Activated CD8-positive, alpha-beta memory T cell treated with anti-CD3 and anti-CD28 coated beads, Interleukin-2, amount 50 U/mL, for 1 hour (primary cell): ENCODE measurements around the gene ACSS1.

Experiments
- DNase-seq: peaks from one replicate; pipeline ENCODE4 v3.0.0-alpha.2; 2020; ENCODE audit errors: extremely low read depth

ACSS1 gene

DNA sequence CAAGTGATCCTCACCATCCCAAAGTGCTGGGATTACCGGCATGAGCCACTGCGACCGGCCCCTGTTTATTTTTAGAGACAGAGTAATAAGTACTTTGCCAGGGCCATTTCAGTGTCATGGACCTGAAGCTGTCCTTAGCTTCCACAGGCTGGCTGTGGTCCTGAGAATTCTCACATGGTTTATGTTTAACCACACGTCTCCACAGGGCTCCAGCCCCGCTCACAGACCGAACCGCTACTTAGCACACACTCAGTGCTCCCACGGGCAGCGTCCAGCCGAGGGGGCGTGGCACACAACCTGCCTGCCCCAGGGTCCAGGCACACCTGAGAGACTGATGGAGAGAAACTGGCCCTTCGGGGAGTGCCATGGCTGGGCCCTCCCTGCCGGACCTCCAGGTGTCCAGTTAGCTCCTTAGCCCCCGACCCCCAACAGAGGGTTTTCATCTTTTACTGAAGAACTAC lies 11.7 kb downstream of the ACSS1 start:
- DNase-seq, result no peak

DNA sequence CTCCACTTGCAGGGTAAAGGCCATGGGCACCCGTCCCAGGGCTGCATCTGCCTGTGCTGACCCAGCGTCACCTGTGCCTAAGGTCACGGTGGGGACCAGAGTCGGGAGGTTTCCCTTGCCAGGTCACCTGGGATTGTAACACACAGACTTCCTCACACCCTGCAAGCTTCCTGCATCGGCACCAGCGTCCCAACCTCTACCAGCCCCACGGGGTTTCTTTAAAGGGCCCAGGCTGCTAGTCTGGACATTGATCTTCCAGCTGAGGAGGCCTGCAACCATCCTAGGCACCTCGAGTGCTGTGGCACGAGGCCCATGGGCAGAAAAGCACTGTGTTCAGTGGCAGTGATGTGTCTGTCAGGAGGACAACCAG lies 12.6 kb downstream of the ACSS1 start:
- DNase-seq, result no peak

DNA sequence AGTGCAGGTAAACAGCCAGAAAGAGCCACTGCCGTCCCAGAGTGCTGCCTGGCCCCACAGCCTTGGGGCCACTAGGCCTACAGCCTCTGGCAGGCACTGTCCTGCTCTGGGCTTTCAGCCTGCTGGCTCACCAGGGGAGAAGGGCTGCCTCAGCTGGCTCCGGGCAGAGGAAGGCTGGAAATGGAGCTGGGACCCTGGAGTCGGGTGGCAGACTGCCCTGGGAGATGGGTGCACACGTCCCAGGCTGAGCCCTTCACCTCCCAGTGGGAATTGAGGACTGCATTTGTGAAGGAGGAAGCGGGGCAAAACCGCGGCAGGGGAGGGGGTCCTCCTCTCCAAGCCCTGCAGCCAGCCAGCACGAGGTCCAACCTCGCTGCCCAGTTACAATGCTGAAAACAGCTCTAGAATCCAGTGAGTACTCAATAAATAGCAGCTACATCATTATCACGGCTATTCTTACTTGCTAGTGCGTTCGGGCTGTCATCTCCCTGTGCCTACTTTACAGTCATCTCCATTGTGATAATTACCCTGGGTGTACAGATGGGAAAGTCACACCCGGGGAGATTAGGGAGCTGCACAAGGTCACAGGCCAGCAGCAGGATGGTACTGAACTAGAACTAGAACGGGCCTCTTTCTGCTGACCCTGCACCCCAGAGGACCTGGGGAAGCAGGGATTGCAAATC lies 13.1 kb downstream of the ACSS1 start:
- DNase-seq, result no peak

DNA sequence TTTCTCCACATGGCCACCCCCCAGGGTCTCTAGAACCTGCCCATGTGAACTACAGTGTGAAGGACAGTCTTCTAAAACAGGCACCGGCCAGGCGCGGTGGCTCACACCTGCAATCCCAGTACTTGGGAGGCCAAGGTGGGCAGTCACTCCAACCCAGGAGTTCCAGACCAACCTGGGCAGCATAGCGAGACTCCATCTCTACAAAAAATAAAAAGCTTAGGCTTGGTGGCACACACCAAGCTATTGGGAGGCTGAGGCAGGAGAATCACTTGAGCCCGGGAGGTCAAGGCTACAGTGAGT lies 13.7 kb downstream of the ACSS1 start:
- no peak for DNase-seq

DNA sequence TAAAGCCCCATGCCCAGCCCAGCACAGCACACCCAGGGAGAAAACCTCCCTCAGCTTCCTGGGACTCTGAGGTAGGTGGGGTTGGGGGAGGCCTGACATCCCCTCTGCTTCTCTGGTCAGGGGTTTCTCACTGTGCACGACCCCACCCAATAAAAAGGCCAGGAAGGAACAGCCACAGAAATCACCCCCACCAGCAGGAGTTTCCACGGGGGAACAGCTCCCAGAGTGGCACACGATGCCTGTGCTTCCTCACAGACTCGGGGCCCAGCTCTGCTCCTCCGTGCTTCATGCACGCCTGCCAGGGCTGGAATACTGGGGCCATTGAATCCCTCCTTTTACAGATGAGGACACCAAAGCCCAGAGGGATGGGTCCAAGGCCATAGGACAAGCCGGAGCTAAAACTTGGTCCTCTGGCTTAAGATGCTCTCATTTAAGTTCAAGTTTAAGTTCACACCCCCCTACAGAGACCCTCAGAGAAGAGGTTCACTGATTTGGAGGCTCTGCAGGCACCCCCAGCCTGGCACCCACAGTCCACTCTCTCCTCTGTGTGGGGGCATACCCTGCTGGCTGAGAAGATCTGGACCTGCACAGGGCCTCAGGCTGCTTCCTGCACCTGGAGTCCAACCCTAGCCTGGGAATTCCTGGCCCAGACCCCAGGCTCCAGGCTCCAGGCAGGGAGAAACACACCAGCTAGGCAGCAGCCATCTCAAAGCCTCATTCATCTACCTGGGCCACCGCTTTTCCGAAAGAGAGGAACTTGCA lies 14.3 kb downstream of the ACSS1 start:
- no peak for DNase-seq

DNA sequence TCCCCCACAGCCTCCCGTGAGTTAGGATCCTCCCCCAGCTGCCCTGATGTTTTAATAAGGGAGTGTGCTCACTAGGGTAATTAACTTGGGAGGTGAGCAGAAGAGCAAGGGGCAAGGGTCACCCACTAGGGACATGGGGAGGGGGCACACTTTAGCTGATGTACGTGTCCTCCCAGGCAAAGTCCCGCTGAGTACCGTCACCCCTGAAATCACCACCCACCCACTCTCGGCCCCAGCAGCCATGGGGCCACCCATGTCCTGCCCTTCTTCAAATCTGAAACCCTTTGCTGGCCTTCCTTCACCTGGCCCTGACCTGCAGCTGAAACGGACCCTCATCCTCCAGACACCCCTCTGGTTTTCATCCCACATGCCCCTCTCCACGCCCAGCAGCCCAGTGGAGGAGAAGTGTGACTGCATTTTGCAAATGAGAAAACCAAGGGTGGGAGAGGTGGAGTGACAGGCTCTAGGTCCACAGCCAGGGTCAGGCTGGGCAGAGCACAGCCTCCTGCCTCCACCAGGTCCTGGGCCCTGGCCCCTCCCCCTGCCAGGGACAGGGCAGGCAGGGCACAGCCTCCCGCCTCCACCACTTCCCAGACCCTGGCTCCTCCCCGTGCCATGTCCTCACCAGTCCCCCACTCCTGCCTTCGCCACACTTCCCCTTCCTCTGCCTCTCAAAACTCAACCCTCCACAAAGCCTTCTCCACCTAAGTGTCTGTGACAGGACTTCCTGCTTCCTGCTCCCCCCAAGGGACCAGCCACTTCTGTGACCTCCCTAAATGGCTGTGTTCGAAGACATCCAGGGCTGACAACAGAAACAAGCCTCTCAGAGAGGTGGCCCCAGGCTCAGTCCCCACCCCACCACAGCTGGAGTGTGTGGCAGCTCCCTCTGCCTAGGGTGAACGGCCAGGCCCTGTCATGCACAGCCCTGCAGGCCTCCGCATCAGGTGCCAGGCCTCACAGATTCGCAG lies 15.1 kb downstream of the ACSS1 start:
- no peak for DNase-seq

DNA sequence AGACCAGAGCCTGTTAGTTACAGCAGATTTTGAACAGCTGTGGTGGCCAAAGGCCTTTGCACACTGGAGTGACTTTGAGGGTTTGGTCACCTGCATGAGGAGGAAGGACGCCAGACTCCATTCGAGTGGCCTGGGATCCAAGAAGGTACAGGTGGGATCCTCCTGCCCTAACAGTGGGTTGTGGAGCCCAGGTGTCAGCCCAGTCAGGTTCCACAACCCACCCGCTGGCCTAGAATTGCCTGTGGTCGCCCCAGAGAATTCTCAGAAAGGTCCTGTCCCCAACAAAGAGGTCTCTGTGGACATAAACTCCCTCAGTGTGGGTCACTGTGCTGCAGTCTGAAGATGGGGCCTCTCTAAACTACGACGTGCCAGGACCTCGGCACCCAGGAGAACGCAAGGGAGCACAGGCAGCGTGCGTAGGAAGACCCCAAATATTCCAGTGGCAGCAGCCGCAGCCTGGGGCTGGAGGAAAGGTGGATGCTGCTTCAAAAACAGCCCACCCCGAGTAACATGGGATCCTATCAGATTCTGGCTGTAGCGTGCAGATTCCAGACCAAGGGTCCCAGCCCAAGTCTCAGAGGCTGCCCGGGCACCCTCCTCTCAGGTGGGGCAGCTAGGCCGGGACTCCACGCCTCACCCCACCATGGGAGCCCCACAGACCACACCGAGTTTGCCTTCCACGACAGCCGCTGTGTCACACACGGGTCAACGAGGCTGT lies 16.0 kb downstream of the ACSS1 start:
- no peak for DNase-seq

DNA sequence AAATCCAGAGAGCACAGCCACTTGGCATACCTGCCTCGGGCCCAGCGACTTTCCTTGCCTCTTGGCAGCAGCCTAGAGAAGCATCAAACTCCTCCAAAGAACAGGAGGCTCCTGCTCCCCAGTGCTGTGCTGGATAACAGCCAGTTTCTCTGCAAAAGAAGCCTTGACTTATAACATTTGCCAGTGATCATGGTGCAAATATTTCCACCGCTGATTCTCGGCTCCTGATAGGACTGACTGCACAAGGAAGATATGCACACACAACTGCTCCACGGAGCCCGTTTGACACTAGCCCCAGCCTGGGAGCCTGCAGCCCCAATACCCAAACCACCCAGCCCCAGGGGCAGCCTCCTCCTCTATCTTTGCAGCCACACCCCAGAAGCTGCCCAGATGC lies 17.5 kb downstream of the ACSS1 start:
- no peak for DNase-seq

DNA sequence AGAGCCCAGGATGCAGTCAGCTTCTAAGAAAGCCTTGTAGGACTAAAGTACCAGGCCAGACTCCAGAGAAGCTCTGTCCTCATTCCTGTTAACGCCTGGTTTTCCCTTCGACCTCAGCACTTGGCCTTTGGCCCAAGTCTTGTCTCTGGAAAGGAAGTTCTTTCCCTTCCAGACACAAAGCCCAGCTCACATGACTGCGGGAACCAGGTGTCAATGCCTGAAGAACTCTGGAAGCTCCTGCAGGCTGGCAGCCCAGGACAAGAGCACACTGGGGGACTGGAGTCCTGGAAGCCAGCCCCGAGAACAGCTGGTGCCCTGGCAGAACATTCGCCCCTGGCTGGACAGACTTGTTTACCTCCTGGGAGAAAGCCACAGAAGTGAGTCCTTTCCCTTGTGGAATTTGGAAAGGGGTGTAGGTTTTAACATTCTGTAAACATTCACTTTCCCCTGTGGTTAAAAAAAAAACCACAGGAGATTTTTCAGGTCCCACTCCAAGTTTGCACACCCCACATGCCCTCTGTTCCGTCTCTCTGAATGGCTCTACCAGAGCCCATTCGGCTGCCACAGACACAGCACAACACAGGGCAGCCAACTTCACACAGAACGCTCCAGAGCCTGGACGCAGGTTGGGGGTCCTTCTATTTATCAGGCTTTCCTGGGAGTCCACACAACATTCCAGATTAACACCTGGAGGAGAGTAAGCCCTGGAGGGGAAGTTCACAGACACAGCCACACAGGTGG lies 18.1 kb downstream of the ACSS1 start:
- DNase-seq, result no peak

DNA sequence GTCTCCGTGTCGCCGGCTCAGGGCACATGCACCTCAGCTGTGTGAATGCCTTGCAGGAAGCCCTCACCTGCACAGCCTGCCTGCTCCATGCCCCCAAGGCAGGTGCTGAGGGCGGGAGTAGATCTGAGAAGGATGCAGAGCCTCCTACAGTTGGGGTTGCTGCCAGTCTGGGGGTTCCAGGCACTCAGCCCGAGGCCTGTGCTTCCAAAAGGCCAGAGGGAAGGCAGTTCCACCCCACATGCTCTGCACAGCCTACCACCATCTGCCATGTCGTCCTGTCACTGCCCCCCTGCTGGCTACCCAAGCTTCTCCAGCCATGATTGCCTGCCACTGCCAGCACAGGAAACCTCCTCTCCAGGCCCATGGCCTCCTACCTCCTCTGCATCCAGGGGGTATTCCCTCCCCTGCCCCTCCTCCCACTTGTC lies 19.3 kb downstream of the ACSS1 start:
- no peak for DNase-seq

DNA sequence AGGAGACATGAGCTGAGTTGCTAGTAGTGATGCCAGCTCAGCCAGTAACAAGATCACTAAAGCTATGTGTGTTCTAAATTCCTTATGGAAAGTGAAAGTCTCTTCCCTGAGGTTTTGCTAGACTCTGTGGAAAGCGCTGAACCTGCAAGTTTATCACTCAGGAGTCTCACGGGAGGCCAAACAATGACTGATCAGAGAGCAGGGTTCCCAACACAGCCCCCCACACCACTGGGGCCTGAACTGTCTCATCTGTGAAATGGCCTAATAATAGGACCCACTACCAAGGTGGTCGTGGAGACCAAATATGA lies 19.9 kb downstream of the ACSS1 start:
- DNase-seq, result no peak

DNA sequence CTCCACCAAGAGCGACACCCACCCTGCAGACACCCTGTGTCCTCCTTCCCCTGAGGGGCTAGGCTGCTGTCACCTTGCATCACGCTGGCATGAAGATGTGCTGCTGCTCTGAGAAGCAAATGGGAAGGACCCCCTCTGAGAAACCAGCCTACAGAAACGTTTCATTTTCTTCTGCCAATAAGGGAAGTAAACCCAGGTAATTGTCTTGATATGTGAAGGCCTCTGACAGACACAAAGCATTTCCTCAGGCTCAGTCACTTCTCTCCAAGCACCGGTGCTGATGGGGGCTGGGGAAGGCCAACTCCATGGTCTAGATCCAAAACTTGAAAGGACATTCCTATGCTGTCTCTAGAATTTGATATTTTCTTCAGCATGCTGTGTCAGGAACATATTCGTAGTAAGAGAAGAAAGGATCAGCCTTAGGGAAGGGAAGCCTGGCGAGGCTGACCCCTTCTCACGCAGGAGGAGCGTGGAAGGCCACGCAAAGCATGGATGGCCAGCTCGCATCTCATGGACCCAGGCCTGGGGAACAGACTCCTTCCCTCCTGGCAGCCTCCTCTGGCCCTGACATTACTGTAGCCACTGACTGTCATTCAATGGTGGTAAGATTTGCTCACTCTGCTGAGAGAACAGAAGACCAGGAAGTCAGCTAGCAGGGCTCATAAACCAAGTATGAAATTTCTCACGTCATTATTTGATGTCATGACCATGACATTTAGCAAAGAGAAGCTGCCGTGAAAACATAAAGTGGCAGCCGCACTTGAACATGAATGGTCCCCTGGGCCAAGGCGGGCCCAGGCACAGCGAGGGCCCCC lies 20.4 kb downstream of the ACSS1 start:
- no peak for DNase-seq

DNA sequence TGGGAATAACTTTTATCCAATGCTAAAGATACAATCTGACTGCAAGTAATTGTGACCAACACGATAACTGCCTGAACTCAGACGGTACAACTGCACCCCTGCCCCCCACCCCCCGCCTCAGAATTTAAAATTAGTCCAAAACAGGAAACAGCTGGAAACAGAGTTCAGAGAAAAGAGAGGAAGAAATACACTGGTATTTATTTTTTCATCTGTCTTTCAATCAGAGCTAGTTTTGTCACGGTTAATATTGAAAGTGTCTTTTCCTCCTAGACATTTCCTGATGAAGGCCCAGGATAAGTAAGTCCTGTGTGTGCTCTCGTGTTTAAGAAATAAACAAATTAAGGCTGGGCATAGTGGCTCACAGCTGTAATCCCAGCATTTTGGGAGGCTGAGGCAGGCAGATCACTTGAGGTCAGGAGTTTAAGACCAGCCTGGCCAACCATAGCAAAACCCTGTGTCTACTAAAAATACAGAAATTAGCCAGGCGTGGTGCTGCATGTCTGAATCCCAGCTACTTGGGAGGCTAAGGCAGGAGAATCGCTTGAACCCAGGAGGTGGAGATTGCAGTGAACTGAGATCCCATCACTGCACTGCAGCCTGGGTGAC lies 21.5 kb downstream of the ACSS1 start:
- no peak for DNase-seq

DNA sequence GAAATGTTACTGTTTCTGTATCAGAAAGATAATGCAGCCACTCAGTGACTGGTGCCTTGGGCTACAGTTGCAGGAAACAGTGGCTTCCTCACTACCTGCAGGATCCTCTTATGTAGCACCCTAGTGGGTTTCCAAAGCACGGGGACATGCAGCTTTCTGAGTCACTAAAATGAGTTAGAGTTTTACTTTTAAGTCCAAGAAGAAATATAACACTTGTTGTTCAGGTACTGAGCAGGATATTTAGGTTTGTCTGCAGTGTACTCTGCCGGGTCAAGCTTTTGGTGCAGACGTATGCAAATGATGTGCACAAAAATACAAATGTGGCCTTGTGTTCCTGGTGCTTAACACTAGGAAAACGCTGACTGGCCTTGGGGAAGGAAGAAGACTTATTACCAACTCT lies 22.0 kb downstream of the ACSS1 start:
- DNase-seq, result no peak

DNA sequence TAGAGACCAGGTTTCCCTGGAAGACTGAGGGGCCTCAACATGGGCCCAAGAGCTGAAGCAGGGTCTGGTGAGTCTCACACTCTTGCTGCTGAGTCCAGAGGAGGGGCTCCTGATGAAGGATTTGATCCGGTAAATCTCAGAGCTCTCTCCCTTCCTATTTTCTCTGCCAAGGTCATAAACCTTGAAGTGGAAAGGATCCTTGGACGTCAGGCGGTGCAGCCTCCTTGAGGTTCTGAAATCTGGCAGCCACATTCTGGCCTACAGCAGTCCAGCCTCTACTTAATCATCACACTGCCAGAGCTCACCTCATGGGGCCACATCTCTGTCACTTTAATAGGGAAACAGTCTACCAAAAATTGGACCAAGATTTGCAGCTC lies 24.0 kb downstream of the ACSS1 start:
- no peak for DNase-seq

DNA sequence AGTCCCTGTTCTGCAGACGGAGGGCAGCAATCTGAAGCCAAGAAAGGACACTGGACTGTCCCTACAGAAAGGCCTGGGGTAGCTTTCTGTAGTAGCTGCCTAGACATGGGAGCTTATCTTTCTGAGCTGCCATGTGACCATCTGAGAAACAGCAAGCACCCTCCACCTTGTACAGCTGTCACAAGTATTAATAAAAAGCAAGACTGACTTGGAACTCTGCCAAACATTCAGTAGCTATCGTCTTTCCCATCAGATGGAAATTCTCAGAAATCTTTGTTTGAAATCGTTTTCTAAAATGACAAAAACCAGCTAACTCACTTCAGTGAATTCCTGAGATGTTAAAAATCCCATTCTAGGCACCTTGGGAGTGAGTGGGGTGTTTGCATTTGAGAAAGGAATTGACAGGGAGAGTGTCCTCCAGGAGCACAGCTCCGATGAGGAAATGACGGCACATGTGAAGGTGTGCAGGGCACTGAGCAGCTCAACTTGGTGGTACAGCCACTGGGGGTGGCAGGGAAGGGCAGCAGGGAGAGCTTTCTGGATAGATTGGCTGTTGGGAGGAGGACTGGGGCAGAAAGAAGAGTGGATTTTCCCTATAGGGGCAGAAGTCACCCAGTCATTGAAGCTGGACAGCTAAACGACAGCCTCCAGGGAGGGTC lies 24.5 kb downstream of the ACSS1 start:
- DNase-seq, result no peak

DNA sequence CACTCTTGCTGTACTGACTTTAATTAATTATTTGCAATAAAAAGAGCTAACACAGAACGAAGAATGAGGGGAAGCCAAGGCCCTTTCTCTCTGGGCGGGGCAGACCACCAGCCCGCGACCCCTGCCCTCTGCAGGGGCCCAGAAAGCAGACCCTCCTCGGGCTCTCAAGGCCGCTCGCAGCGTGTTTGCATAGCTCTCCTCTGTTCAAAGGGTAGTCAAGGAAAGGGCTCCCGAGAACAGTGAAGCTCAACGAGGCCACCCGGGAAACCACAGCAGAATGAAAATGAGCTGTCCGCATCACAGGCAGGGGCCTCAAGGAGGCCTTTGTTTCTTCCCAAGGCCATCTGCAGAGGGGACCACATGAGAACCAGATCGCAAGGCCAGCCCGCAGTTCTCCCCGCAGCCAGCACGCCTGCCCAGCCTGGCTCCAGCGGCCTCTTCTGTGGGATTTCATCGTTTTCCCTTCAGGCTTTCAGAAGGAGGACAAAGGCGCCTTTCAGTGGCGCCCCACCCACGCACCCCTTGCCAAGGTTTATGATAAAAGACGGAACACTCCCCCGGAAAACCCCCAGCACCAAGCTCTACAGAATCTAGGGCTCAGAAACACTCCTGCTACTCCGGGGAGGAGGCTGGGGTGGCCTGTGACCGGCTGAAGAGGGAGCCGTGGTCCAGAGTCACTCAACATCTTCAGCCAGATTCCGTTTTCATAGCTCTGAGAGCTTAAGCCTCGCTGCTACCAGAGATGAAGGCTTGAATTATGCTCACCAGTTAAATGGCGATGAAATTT lies 25.3 kb downstream of the ACSS1 start:
- no peak for DNase-seq

DNA sequence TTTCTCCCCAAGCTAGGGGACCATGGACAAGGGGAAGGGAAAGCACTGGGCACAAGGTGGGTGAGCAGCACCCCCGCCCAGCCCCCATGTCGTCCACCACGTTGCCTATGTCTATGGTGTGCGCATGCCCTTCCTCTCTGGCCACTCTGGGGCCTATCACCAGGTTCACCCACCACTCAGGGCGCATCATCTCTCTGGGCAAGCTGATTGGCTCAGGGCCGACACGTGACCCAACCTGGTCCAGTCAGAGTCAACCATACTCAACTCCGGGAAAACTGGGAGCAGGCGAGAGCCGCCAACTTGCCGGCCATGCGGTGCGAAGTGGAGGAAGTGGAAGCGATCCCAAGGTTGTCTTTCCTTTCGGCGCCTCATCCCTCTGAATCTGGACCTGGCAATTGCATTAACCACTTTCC lies 25.9 kb downstream of the ACSS1 start:
- no peak for DNase-seq

DNA sequence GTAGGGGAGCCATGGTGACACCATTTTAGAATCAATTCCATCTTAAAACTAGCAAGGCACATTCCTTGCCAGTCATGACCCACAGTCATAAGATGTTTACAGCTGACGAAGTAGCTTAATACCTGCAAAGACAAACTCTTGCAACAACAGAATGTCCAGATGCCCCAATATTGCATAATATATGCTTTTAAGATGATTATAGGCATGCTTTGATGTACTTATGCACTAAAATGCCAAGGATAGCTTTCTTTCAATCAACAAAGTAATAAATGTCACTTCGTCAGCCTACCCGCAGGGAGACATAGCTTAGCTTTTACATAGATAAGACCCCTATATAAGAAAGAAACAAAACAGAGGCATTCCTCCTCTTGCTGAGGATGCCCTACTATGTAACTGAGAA lies 26.7 kb downstream of the ACSS1 start:
- no peak for DNase-seq
